ENCODE results near the gene TTBK1.

The TTBK1 gene

GRCh38 chr6:43250992-43251373 is 7.7 kb downstream of the TTBK1 start:
- H3K4me3 ChIP-seq (ENCODE audit: low read depth, low read length) = no peak overlapping the region
- DNase-seq (ENCODE audit: low read depth) = no peak
- TF ChIP-seq, protein P1, sequence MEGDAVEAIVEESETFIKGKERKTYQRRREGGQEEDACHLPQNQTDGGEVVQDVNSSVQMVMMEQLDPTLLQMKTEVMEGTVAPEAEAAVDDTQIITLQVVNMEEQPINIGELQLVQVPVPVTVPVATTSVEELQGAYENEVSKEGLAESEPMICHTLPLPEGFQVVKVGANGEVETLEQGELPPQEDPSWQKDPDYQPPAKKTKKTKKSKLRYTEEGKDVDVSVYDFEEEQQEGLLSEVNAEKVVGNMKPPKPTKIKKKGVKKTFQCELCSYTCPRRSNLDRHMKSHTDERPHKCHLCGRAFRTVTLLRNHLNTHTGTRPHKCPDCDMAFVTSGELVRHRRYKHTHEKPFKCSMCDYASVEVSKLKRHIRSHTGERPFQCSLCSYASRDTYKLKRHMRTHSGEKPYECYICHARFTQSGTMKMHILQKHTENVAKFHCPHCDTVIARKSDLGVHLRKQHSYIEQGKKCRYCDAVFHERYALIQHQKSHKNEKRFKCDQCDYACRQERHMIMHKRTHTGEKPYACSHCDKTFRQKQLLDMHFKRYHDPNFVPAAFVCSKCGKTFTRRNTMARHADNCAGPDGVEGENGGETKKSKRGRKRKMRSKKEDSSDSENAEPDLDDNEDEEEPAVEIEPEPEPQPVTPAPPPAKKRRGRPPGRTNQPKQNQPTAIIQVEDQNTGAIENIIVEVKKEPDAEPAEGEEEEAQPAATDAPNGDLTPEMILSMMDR (IDR thresholded peaks at IDR 0.05; ENCODE audit: control insufficient read depth, extremely low read depth, insufficient read depth) = no peak

DNA sequence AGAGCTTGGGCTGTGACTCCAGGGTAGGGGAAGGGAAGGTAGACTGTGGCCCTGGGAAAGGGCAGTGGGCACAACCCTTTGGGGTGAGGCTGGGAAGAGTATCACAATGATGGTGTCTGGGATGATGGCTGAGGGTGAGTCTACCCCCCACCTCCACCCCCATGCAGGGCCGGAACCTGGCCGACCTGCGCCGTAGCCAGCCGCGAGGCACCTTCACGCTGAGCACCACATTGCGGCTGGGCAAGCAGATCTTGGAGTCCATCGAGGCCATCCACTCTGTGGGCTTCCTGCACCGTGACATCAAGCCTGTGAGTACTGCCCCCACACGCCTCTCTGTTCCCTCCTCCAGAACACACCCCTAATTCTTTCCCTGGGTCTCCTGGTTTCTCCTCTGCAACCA is 10.1 kb downstream of the TTBK1 start:
- TF ChIP-seq, protein P1 (IDR thresholded peaks at IDR 0.05; ENCODE audit: control insufficient read depth, extremely low read depth, insufficient read depth) = no peak
- H3K4me3 ChIP-seq (ENCODE audit: low read depth, low read length) = no peak overlapping the region
- DNase-seq (ENCODE audit: low read depth) = no peak

GRCh38 chr6:43254138-43254817 is 11.0 kb downstream of the TTBK1 start:
- TF ChIP-seq, protein P1 (IDR thresholded peaks at IDR 0.05; ENCODE audit: control insufficient read depth, extremely low read depth, insufficient read depth) = no peak
- no peak overlapping the region for H3K4me3 ChIP-seq (ENCODE audit: low read depth, low read length)
- no peak for DNase-seq (ENCODE audit: low read depth)

GRCh38 chr6:43254846-43255245 is 11.6 kb downstream of the TTBK1 start:
- DNase-seq (ENCODE audit: low read depth) = no peak
- TF ChIP-seq, protein P1 (IDR thresholded peaks at IDR 0.05; ENCODE audit: control insufficient read depth, extremely low read depth, insufficient read depth) = no peak
- no peak overlapping the region for H3K4me3 ChIP-seq (ENCODE audit: low read depth, low read length)

DNA sequence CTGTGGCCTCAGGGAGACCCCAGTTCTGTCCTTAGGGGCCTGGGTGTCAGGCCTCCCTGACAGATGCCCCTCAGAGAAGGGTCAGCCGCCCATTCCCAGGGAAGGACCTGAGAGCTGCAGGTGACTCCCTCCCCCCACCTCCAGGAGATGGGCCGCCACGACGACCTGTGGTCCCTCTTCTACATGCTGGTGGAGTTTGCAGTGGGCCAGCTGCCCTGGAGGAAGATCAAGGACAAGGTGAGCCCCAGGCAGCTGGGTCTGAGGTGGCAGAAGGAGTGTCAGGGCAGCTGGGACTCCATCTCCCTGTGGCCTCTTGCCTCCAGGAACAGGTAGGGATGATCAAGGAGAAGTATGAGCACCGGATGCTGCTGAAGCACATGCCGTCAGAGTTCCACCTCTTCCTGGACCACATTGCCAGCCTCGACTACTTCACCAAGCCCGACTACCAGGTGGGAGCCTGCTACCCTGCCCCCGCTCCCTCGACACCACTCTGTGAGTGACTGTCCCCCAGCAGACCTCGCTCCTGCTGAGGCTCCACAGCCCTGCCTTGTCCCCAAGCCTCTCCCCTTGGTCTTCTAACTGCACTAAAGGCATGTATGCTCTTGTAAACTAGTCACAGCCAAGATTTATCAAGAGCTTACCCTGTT is 12.2 kb downstream of the TTBK1 start:
- no peak for DNase-seq (ENCODE audit: low read depth)
- H3K4me3 ChIP-seq (ENCODE audit: low read depth, low read length) = no peak overlapping the region
- TF ChIP-seq, protein P1 (IDR thresholded peaks at IDR 0.05; ENCODE audit: control insufficient read depth, extremely low read depth, insufficient read depth) = no peak

DNA sequence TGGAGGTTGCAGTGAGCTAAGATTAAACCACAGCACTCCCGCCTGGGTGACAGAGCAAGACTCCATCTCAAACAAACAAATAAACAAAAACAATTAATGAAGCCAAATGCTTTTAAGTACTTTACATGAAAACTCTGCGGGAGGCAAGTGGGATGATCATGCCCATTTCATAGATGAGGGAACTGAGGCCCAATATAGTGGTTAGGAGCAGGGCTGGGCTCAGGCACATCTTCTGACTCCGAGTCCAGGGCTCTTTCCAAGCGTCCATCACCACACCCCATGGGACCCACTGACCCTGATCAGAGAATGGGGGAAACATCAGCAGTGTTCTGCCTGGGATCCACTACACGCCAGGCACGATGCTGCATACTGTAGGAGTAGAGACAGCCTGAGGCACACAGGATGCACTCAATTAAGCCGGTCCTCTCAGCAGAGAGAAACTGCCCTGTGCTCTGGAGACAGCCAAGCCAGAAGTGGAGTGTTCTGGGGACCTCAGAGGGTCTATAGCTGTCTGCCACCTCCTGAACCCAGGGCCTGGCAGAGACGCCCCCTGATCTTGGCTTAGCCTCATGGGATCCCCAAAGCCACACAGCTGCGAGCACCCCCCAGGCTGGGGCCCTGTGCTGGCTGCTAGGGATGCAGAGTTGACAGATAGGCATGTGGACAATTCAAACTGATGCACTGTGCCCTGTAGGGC is 13.5 kb downstream of the TTBK1 start:
- TF ChIP-seq, protein P1 (IDR thresholded peaks at IDR 0.05; ENCODE audit: control insufficient read depth, extremely low read depth, insufficient read depth) = no peak
- H3K4me3 ChIP-seq (ENCODE audit: low read depth, low read length) = no peak overlapping the region
- DNase-seq (ENCODE audit: low read depth) = no peak
